Vagina (tissue), 2 donors: ENCODE measurements around the gene HM13.

Experiments
- POLR2A ChIP-seq, 2 donors: fragments of 450-650 bp; IDR thresholded peaks; one replicate each; pipeline ENCODE4 v1.6.1; 2017; ENCODE audit warnings: antibody characterized with exemption in 2 of 2, mild to moderate bottlenecking in 2 of 2, moderate library complexity in 2 of 2
- TF ChIP-seq, protein P1 (sequence below), 3 experiments: fragments of 450-650 bp in 2 of 3; fragments of 200-600 bp in 1 of 3; sonication (generic) in 1 of 3; IDR thresholded peaks; one replicate each; pipeline ENCODE4 v1.5.1; 2017 to 2019; ENCODE audit warnings: antibody characterized with exemption in 3 of 3, mild to moderate bottlenecking in 2 of 3, moderate library complexity in 2 of 3

DNA sequence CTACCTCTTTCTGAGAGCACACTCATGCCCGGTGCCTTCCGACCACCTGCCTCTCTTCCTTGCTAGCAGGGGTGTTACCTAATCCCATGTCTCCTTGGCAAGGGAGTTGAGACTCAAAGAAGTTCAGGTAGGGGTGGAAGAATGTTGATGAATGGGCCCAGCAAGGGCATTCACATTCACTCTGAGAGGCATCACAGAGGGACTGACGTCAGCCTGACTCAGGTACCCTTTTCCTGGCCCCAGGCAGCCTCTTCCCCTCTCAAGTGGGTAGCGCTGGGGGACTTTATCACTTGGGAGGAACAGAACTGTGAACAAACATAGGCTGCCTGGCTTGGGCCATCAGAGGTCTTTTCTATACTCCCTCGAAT, 35.3 kb downstream of the HM13 start:
- TF ChIP-seq, protein P1, sequence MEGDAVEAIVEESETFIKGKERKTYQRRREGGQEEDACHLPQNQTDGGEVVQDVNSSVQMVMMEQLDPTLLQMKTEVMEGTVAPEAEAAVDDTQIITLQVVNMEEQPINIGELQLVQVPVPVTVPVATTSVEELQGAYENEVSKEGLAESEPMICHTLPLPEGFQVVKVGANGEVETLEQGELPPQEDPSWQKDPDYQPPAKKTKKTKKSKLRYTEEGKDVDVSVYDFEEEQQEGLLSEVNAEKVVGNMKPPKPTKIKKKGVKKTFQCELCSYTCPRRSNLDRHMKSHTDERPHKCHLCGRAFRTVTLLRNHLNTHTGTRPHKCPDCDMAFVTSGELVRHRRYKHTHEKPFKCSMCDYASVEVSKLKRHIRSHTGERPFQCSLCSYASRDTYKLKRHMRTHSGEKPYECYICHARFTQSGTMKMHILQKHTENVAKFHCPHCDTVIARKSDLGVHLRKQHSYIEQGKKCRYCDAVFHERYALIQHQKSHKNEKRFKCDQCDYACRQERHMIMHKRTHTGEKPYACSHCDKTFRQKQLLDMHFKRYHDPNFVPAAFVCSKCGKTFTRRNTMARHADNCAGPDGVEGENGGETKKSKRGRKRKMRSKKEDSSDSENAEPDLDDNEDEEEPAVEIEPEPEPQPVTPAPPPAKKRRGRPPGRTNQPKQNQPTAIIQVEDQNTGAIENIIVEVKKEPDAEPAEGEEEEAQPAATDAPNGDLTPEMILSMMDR (IDR thresholded peaks at IDR 0.05) = no peak
- no peak for TF ChIP-seq POLR2A (IDR thresholded peaks at IDR 0.05)
